OCI-M2 (cell line): ENCODE measurements around the gene TGM1.
"Not testable (repeated sequence)": the region's sequence is repeated elsewhere in the genome, so short reads cannot be mapped to it uniquely, and the experiment has no call there.

ENCODE experiments used
- DNase-seq: peaks from one replicate; lab custom pipeline; 2025; ENCODE audit not compliant: unreplicated experiment; lab: John Stamatoyannopoulos, UW

The TGM1 gene

DNA sequence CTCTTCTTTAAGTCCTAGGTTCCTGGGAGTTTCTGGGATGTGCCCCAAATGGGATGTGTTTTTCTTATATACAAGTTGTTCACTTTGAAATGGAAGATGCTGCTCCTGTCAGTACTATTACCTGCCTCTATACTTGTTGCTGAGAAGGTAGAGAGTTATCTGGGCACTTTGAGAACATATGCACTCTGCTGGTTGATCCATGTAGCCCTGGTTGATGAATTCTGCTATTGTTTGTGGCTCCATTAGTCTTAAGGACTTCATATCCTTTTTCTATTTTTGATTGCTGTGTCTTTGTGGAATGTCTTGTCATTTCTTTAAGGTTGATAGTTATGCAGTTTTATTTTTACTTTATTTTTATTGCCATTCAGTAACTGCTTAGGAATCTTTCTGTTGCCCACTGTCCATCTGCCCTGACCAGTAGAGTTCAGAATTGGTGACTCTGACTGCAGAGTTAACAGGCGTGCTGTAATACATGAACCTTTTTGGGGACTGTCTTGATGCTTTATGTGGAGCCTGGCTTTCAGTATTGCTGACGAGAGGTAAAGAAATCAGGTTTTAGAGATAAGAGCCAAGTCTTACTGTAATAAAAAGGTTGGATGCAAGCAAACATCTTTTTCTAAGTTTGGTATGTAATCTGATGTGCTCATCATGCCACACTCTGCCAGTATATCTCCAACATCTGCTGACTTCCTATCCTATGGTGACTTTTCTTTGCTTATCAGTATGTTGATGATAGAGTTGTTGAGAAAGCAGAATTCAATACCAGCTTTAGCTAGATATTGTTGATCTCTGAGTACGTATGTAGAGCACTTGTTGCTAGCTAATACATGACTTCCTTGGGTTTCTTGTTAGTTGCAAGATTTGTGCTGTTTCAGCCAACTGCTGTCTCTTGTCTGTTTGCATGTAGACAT lies 28.6 kb downstream of the TGM1 start:
- DNase-seq = no peak

GRCh38 chr14:24233538-24233866 lies 29.5 kb downstream of the TGM1 start:
- no peak for DNase-seq

GRCh38 chr14:24232645-24233537 lies 30.1 kb downstream of the TGM1 start, which contains the start of gene GMPR2:
GMPR2 (plus strand) TSS chr14:24232929; CDS start chr14:24233254, 325 bp downstream.
- peak; percentile 96 for DNase-seq

DNA sequence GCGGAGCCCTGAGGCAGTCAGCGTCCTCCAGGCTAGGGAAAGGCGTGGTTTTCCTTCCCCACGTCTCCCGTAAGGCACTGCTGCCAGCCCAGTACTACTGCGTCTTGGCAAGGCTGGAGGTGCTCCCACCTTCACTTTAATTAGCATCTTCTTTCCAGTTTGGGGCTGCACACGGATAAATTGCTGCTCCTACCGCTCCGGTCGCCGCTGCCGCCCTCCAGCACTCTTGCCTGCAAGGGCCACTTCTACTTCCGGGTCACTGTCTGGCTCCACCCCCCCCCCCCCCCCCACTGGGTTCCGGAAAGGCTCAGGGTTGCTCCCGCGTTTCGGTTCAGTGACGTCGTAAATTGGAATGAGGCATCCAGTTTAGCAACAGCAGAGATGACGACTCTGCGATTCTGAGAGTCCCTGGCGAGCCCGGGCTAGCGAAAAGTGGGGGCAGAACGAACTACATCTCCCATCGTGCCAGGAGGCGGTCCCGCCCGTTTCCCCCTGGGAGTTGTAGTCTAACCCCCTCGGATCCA lies 30.8 kb downstream of the TGM1 start, which contains the start of gene NEDD8:
Gene NEDD8 (minus strand): TSS at position 247 of the 524 bp plus-strand sequence. CDS start 100 bp downstream, at position 147.
- peak; percentile 96 for DNase-seq

- DNase-seq = no peak
These were observed 31.5 kb downstream of the TGM1 start for GRCh38 chr14:24231263-24232120.

DNA sequence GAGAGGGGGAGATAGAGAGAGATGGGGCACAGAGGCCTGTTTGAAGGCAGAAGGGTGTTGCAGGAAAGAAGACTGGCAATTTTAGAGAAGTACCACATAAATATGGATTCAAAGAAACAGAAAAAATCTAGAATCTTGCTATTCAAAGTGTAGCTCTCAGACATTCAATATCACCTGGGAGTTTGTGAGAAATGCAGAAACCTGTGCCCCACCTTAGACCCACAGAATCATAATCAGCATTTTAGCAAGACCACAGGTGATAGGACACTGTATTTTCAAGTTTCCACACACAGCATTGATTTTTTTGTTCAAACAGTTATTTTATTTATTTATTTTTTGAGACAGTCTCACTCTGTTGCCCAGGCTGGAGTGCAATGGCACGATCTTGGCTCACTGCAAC lies 34.1 kb downstream of the TGM1 start:
- DNase-seq = no peak

GRCh38 chr14:24226473-24226872 lies 36.5 kb downstream of the TGM1 start:
- no peak for DNase-seq

GRCh38 chr14:24224618-24225071 lies 38.3 kb downstream of the TGM1 start:
- no peak for DNase-seq

DNA sequence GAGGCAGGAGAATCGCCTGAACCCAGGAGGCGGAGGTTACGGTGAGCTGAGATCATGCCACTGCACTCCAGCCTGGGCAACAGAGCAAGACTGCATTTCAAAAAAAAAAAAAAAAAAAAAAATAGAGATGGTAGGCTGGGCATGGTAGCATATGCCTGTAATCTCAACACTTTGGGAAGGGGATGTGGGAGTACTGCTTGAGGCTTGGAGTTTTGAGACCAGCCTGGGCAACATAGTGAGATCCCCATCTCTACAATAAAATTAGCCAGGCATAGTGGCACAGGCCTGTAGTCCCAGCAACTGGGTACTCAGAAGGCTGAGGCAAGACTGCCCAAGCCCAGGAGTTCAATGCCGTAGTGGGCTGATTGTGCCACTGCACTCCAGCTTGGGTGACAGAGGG lies 40.0 kb downstream of the TGM1 start:
- not testable (repeated sequence) for DNase-seq

DNA sequence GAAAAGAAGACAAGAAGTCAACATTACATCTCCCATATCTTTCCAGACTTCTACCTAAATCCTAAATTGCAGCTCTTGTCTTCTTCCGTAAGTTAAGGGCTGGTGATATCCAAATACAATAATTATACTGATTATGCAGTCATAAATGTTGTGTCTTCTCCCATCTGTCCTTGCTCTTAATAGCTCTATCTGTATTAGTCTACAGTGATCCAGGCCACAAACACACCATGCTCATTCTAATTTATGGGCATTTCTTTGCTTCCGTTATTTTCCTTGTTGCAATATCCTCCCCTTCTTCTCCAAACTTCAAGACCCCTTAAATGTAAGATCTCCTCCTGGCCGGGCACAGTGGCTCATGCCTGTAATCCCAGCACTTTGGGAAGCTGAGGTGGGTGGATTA lies 43.5 kb downstream of the TGM1 start:
- DNase-seq = no peak

GRCh38 chr14:24219080-24219479 lies 43.9 kb downstream of the TGM1 start:
- no peak for DNase-seq

DNA sequence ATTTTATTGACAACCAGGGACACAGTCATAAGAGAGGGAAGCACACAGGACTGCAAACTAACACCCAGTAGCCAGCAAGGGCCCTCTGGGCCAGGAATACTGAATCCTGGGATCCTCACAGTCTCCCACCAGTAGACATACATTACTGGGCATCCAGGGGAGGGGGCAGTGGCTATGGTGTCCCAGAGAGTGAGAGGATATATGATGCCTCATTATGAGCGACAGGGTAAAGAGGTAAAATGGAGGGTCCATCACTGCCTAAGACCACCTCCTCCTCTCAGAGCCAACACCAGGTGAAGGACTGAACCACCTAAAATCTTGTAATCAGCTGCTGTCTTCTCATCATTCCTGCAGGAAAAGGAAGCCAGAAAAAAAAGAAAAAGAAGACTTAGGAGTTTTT lies 46.1 kb downstream of the TGM1 start:
- DNase-seq = not testable (repeated sequence)

GRCh38 chr14:24216345-24216699 lies 46.7 kb downstream of the TGM1 start:
- no peak for DNase-seq

DNA sequence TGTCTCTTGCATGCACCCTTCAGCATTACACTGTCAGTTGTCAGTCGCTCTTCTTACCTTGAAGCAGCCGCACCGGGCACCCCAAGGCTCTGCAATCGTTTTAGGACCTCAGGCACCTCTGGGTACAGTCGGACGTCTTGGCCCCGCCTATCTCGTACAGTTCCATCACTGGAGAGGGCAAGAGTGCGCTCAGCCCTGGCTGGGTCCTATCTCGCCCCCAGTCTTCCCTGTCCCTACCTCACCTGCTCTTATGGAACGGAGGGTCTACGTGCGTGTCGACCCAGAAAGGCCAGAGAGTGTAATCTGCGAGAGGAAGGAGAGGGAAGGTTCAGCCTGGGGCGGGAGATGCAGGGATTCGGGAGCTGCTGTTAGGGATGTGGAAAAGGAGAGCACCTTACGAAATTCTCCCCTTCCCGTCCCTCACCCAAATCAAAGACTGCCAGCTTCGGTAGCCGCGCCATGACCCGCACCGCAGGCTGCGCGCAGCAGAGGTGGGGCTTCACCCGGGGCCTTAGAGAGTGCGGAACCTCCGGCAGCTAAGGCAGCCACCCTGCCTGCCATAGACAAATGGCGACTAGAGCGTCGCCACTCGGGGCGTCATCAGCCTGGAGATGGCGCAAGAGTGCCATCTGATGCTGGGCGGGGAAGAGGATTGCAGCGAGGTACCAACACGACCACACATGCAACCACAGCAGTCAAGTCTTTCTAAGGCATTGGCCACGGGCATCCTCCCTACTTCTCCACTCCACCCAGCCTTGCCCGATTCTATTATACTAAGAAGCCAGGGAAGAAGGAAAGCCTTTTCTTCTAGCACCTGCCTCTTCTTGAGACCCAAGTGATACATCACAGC lies 47.3 kb downstream of the TGM1 start, which contains the start of gene MDP1:
Gene MDP1 (minus strand): TSS at position 572 of the 850 bp plus-strand sequence. CDS start 111 bp downstream, at position 461.
- DNase-seq = peak; percentile 70

DNA sequence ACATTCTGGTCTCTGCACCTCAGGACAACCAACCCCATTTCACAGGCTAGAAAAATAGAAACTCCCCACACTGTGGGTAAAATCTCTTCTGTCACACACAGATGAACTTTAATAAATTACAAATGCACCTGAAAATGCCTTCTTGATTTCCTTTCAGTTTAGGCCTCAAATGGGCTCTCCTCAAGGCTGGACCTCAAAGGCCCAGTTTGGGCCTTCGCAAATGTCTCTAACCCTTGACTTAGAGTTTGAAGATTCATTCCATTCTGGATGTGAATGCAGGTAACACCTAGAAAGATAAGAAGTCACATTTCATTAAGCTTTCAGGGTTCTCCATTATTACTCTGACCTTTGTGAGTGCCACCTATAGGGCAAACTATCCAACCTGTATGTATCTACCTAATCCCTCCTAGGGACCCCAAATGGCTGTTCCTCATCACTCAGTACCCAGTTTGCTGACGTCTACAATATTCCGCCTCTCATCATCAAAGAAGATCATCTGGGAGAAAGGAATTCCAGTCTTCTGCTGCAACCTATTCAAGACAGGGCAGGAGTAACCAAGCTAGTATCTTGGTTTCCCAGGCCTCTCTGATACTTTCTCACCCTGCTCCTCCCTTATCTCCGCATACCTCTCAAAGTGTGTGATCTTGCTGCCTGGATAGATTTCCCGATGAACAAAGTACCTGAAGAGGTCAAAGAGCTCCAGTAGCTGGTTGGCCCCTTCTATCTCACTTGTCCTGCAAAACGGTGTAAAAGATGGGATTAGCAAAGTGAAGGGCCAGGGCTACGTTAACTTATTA lies 48.9 kb downstream of the TGM1 start:
- DNase-seq = no peak

DNA sequence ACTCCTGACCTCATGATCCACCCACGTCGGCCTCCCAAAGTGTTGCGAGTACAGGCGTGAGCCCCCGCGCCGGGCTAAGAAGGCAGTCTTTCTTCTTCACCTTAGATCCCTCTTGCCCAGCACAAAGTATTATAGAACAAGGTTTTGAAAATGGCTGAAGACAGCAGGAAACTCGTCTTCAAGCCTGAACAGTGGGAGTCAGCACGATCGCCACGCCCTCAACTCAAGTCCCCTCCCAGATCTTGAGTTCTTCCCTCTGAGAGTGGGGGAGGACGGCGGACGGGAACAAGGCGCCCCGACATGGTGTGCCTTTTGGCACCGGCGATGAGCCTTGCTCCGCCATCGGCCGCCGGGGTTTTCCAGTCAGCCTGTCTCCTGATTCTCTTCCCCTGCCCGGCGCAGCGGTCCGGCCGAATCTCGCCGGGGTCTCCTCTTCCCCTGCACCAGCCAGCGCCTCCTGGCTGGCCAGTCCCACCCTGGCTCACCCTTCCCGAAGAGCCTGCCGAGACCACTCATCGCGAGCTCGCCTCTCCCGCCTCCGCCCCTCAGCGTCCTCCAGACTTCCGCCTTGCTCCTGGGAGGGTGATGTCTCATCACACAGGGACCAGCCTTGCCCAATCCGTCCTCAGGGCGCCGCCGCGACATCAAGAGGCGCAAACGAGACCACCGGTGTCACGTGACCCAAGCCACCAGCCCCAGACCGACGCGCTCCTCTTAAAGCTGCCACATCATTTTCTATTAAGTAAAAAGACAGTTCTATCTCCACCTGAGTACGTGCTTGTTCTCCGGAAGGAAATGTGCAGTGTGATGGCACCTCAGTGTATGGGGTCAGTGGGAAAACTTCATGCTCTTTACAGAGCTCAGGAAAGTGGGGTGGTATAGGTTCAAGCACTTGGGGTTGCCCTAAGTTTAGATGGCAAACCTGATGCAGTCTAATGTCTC lies 49.8 kb downstream of the TGM1 start, which contains the start of gene CHMP4A:
Gene CHMP4A (minus strand): TSS at position 565 of the 942 bp plus-strand sequence. CDS start 49 bp downstream, at position 516.
- DNase-seq = peak; percentile 93

DNA sequence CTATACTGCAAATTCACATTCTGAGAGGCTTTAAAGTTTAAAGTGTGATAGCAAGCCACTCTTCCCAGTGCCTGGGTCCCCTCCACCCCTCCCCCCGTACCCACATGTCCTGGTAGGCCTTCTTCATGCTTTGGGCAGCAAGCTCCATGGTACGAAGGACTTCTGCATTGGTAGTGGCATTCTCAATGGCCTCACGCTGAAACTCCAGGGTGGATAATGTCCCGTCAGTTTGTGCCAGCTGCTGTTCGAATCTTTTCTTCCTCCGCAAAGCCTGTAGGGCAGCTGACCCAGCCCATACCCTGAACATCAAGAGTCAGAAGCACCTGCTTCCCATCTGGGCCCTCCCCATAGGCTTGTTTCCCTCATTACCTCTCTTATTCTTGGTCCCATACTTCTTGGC lies 51.7 kb downstream of the TGM1 start:
- no peak for DNase-seq
